Neural cell (in vitro differentiated cells): ENCODE measurements around the gene BCAN. TPM values are rescaled to one million over a fixed set of nuclear protein-coding genes. Genes with fewer than 3 reads are reported as not detected.

Experiments used
- H2AFZ ChIP-seq: fragments of 200-600, 300-800 bp; sonication (generic), shearing (Covaris generic); 2 replicates; pipeline ENCODE4 v1.6.0; 2014; ENCODE audit warnings: low read depth, mild to moderate bottlenecking, antibody characterized with exemption, low read length, moderate library complexity
- H3F3A ChIP-seq: fragments of 200-600 bp; shearing (Covaris generic); 2 replicates; pipeline ENCODE4 v1.6.1; 2016; ENCODE audit warnings: mild to moderate bottlenecking, moderate library complexity, mixed read lengths, antibody characterized with exemption, low read length; ENCODE audit not compliant: insufficient read depth, poor library complexity, severe bottlenecking
- H3K27ac ChIP-seq: fragments of 200-600, 300-800 bp; sonication (generic), shearing (Covaris generic); 2 replicates; pipeline ENCODE4 v1.5.1; 2014; ENCODE audit warnings: mild to moderate bottlenecking, low read length, moderate library complexity
- H3K27me3 ChIP-seq: fragments of 300-800, 200-600 bp; sonication (generic), shearing (Covaris generic); 2 replicates; pipeline ENCODE4 v1.6.0; 2014; ENCODE audit warnings: mild to moderate bottlenecking, low read depth, low read length, moderate library complexity; ENCODE audit not compliant: insufficient read depth
- H3K36me3 ChIP-seq: fragments of 300-800, 200-600 bp; sonication (generic), shearing (Covaris generic); 2 replicates; pipeline ENCODE4 v1.5.1; 2014; ENCODE audit warnings: mild to moderate bottlenecking, antibody characterized with exemption, low read length, moderate library complexity; ENCODE audit not compliant: insufficient read depth
- H3K4me2 ChIP-seq: fragments of 300-800, 200-600 bp; sonication (generic), shearing (Covaris generic); 2 replicates; pipeline ENCODE4 v1.6.0; 2014; ENCODE audit warnings: mild to moderate bottlenecking, low read length
- H3K4me3 ChIP-seq: fragments of 300-800, 200-600 bp; sonication (generic), shearing (Covaris generic); 2 replicates; pipeline ENCODE4 v1.5.1; 2014; ENCODE audit warnings: mild to moderate bottlenecking, low read length, moderate library complexity
- H3K79me2 ChIP-seq: fragments of 200-600 bp; shearing (Covaris generic); replicated peaks from 2 replicates; pipeline ENCODE4 v1.6.0; 2014; ENCODE audit warnings: mild to moderate bottlenecking, low read length, moderate library complexity; ENCODE audit not compliant: insufficient read depth
- H3K9ac ChIP-seq: fragments of 300-800, 200-600 bp; sonication (generic), shearing (Covaris generic); 2 replicates; pipeline ENCODE4 v1.6.1; 2016; ENCODE audit warnings: mild to moderate bottlenecking, low read length, mixed read lengths
- H3K9me2 ChIP-seq: fragments of 200-600 bp; shearing (Covaris generic); 2 replicates; pipeline ENCODE4 v1.6.1; 2016; ENCODE audit warnings: mild to moderate bottlenecking, low read length, mixed read lengths; ENCODE audit not compliant: insufficient read depth
- H3K9me3 ChIP-seq: fragments of 200-600, 300-800 bp; sonication (generic), shearing (Covaris generic); 2 replicates; pipeline ENCODE4 v1.6.1; 2016; ENCODE audit warnings: mild to moderate bottlenecking, mixed run types, low read length, moderate library complexity, mixed read lengths
- H4K20me1 ChIP-seq: fragments of 200-600 bp; shearing (Covaris generic); 2 replicates; pipeline ENCODE4 v1.6.1; 2016; ENCODE audit warnings: mild to moderate bottlenecking, mixed run types; ENCODE audit not compliant: insufficient read depth
- CTCF ChIP-seq: fragments of 450-650 bp; IDR thresholded peaks from 2 replicates; pipeline ENCODE4 v1.5.1; 2014; ENCODE audit warnings: antibody characterized with exemption, mild to moderate bottlenecking, moderate library complexity; ENCODE audit not compliant: poor library complexity, severe bottlenecking
- EP300 ChIP-seq: fragments of 450-650 bp; conservative IDR thresholded peaks from 2 replicates; pipeline ENCODE4 v1.6.1; 2014; ENCODE audit warnings: antibody characterized with exemption, mild to moderate bottlenecking, moderate library complexity; ENCODE audit not compliant: poor library complexity, severe bottlenecking
- EZH2 ChIP-seq: fragments of 200-600, 300-800 bp; shearing (Covaris generic), sonication (generic); IDR thresholded peaks from 2 replicates; pipeline ENCODE4 v1.6.1; 2014; ENCODE audit warnings: antibody characterized with exemption, low read length, borderline replicate concordance, mild to moderate bottlenecking; ENCODE audit not compliant: insufficient read depth, poor library complexity, severe bottlenecking
- MXI1 ChIP-seq: fragments of 450-650 bp; conservative IDR thresholded peaks from 2 replicates; pipeline ENCODE4 v1.6.1; 2014; ENCODE audit warnings: antibody characterized with exemption, mild to moderate bottlenecking; ENCODE audit not compliant: poor library complexity, severe bottlenecking
- POLR2AphosphoS5 ChIP-seq: IDR thresholded peaks from 2 replicates; pipeline ENCODE4 v1.6.1; 2012
- RAD21 ChIP-seq: fragments of 450-650 bp; conservative IDR thresholded peaks from 2 replicates; pipeline ENCODE4 v1.6.1; 2014; ENCODE audit warnings: antibody characterized with exemption, mild to moderate bottlenecking, moderate library complexity
- SMC3 ChIP-seq: fragments of 450-650 bp; conservative IDR thresholded peaks from 2 replicates; pipeline ENCODE4 v1.6.1; 2014; ENCODE audit warnings: antibody characterized with exemption, mild to moderate bottlenecking, moderate library complexity; ENCODE audit not compliant: poor library complexity
- TAF1 ChIP-seq: IDR thresholded peaks from 2 replicates; pipeline ENCODE4 v1.6.1; 2012; ENCODE audit warnings: low read depth
- polyA plus RNA-seq: library from polyadenylated mRNA; depleted of rRNA; stranded (reverse); fragments of >200 nt; gene quantifications from 2 replicates; pipeline ENCODE4 v1.2.3, GENCODE V29; 2014
- TF ChIP-seq, protein P1 (sequence below): IDR thresholded peaks from 2 replicates; pipeline ENCODE4 v1.6.1; 2012; ENCODE audit warnings: borderline replicate concordance

The BCAN gene
- polyA plus RNA-seq, 1 donor from 2014 or later, result not detected

GRCh38 chr1:156659988-156660751 lies 18.3 kb downstream of the BCAN start:
- Histone ChIP-seq H3K27ac (no peak overlapping the region), H3K9ac (no peak overlapping the region), H3K27me3 (peaks cover 22% of the 10 kb centered on the region), H3K4me3 (no peak overlapping the region), H4K20me1 (no peaks in the 10 kb centered on the region), H2AFZ (no peak overlapping the region), H3K79me2 (no peaks in the 10 kb centered on the region), H3K4me2 (no peak overlapping the region), H3K9me2 (no peaks in the 10 kb centered on the region), H3K36me3 (no peaks in the 10 kb centered on the region), H3K9me3 (no peaks in the 10 kb centered on the region), H3F3A (no peaks in the 10 kb centered on the region)
- TF ChIP-seq EZH2 (no peak), RAD21 (peak; percentile 75), POLR2AphosphoS5 (peak; percentile 11), TAF1 (no peak), SMC3 (peak; percentile 82), CTCF (peak; percentile 97)
- TF ChIP-seq, protein P1, sequence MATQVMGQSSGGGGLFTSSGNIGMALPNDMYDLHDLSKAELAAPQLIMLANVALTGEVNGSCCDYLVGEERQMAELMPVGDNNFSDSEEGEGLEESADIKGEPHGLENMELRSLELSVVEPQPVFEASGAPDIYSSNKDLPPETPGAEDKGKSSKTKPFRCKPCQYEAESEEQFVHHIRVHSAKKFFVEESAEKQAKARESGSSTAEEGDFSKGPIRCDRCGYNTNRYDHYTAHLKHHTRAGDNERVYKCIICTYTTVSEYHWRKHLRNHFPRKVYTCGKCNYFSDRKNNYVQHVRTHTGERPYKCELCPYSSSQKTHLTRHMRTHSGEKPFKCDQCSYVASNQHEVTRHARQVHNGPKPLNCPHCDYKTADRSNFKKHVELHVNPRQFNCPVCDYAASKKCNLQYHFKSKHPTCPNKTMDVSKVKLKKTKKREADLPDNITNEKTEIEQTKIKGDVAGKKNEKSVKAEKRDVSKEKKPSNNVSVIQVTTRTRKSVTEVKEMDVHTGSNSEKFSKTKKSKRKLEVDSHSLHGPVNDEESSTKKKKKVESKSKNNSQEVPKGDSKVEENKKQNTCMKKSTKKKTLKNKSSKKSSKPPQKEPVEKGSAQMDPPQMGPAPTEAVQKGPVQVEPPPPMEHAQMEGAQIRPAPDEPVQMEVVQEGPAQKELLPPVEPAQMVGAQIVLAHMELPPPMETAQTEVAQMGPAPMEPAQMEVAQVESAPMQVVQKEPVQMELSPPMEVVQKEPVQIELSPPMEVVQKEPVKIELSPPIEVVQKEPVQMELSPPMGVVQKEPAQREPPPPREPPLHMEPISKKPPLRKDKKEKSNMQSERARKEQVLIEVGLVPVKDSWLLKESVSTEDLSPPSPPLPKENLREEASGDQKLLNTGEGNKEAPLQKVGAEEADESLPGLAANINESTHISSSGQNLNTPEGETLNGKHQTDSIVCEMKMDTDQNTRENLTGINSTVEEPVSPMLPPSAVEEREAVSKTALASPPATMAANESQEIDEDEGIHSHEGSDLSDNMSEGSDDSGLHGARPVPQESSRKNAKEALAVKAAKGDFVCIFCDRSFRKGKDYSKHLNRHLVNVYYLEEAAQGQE, result no peak

DNA sequence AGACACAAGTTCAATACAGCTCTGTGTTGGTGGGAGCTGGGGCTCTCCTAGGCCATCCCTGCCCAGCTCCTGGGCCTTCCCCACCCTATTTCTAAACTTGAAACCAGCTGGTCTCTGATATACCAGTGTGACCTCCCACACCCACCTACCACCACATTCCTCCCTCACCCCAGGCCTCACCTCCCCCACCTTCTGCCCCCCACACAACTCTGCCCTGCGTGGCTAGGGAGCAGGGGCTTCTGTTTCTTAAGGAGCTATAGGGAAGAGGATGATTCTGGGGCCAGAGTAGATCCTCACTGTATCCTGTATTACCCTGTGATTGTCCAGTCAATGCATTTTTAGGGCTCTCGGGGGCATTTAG lies 18.8 kb downstream of the BCAN start:
- no peak overlapping the region for H3K4me3 ChIP-seq
- TF ChIP-seq, protein P1, result no peak
- TF ChIP-seq TAF1, result no peak
- TF ChIP-seq EP300, result no peak
- TF ChIP-seq MXI1, result no peak
- no peak for TF ChIP-seq POLR2AphosphoS5
- no peak for TF ChIP-seq SMC3
- TF ChIP-seq CTCF, result no peak
- TF ChIP-seq EZH2, result no peak
- TF ChIP-seq RAD21, result no peak
- H2AFZ ChIP-seq, result no peak overlapping the region
- no peak overlapping the region for H3K9ac ChIP-seq
- no peaks in the 10 kb centered on the region for H3K36me3 ChIP-seq
- no peak overlapping the region for H3K4me2 ChIP-seq
- H4K20me1 ChIP-seq, result no peaks in the 10 kb centered on the region
- H3K27me3 ChIP-seq, result peaks cover 17% of the 10 kb centered on the region
- no peak overlapping the region for H3K27ac ChIP-seq
- H3K79me2 ChIP-seq, result no peaks in the 10 kb centered on the region
- no peaks in the 10 kb centered on the region for H3K9me2 ChIP-seq
- H3K9me3 ChIP-seq, result no peaks in the 10 kb centered on the region
- no peaks in the 10 kb centered on the region for H3F3A ChIP-seq
